ENCODE results near the gene ZFAND4. TPM values are rescaled to one million over a fixed set of nuclear protein-coding genes. Genes with fewer than 3 reads are reported as not detected.
"Not testable (repeated sequence)": the region's sequence is repeated elsewhere in the genome, so short reads cannot be mapped to it uniquely, and the experiment has no call there.

The ZFAND4 gene
- total and polyA plus RNA-seq, 12 donors: 3.2 to 12.5 (median 10.3) TPM

- no peak overlapping the region for H3K4me3 ChIP-seq
- H3K9me3 ChIP-seq: no peaks in the 10 kb centered on the region
- ATAC-seq: no peak
- DNase-seq: no peak
- TF ChIP-seq, protein P1, sequence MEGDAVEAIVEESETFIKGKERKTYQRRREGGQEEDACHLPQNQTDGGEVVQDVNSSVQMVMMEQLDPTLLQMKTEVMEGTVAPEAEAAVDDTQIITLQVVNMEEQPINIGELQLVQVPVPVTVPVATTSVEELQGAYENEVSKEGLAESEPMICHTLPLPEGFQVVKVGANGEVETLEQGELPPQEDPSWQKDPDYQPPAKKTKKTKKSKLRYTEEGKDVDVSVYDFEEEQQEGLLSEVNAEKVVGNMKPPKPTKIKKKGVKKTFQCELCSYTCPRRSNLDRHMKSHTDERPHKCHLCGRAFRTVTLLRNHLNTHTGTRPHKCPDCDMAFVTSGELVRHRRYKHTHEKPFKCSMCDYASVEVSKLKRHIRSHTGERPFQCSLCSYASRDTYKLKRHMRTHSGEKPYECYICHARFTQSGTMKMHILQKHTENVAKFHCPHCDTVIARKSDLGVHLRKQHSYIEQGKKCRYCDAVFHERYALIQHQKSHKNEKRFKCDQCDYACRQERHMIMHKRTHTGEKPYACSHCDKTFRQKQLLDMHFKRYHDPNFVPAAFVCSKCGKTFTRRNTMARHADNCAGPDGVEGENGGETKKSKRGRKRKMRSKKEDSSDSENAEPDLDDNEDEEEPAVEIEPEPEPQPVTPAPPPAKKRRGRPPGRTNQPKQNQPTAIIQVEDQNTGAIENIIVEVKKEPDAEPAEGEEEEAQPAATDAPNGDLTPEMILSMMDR (IDR thresholded peaks at IDR 0.05): no peak
- intact Hi-C loops (cut with DNase I): no loop called here
- 61 to 63% methylated on average over 2 of the region's 2 CpGs for WGBS, 2 donors
- no peaks in the 10 kb centered on the region for H3K27me3 ChIP-seq
- H3K36me3 ChIP-seq: no peaks in the 10 kb centered on the region
- no peak overlapping the region for H3K27ac ChIP-seq
- peaks cover 0 to 42% (median 17%) of the 10 kb centered on the region in 9 donors for H3K4me1 ChIP-seq
Observed at GRCh38 chr10:45578384-45578971, 94.1 kb downstream of the ZFAND4 start.

GRCh38 chr10:45575966-45576597 lies 96.5 kb downstream of the ZFAND4 start:
- intact Hi-C loops (cut with DNase I): no loop called here
- DNase-seq: no peak

GRCh38 chr10:45575032-45575761 lies 97.4 kb downstream of the ZFAND4 start:
- H3K36me3 ChIP-seq; H3K27me3 ChIP-seq; H3K4me3 ChIP-seq; H3K9me3 ChIP-seq; intact Hi-C loops (cut with DNase I); ATAC-seq; DNase-seq; H3K27ac ChIP-seq: not testable (repeated sequence)
- peaks cover 0 to 28% (median 11%) of the 10 kb centered on the region in 9 donors for H3K4me1 ChIP-seq
- WGBS, 2 donors: 75 to 82% methylated on average over 11 of the region's 11 CpGs

More at GRCh38 chr10:45575966-45576597, 96.5 kb downstream of the ZFAND4 start:
- 94 to 96% methylated on average over 3 of the region's 3 CpGs for WGBS, 2 donors
- no peak overlapping the region for H3K4me3 ChIP-seq
- no peak overlapping the region for H3K27ac ChIP-seq
- no peak for ATAC-seq
- no peaks in the 10 kb centered on the region for H3K36me3 ChIP-seq
- no peaks in the 10 kb centered on the region for H3K27me3 ChIP-seq
- H3K9me3 ChIP-seq: no peaks in the 10 kb centered on the region
- peaks cover 0 to 37% (median 15%) of the 10 kb centered on the region in 9 donors for H3K4me1 ChIP-seq
- TF ChIP-seq, protein P1 (IDR thresholded peaks at IDR 0.05): no peak

DNA sequence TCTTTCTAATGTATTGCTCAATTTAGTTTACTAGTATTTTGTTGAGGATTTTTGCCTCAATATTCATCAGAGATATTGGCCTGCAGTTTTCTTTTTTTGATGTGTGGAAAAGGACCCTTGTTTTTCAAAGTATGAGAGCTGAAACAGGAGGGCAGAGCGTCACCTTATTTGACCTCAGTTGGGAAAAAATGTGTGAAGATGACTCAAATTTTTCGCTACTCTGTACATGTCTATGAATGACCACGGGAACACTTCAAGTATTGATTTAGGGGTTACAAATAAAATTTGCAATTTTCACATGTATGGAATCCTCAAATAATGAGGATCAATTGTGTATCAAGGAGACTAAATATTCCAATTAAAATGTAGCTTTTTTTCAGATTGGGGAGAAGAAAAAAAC lies 103.1 kb downstream of the ZFAND4 start:
- intact Hi-C loops (cut with DNase I): no loop called here
- DNase-seq (no peak), ATAC-seq (no peak)
- Histone ChIP-seq H3K4me1 (peaks cover 0 to 2% (median 0%) of the 10 kb centered on the region in 9 donors), H3K27me3 (no peaks in the 10 kb centered on the region), H3K4me3 (no peak overlapping the region), H3K9me3 (peaks cover 0 to 10% (median 0%) of the 10 kb centered on the region in 11 donors), H3K36me3 (no peaks in the 10 kb centered on the region), H3K27ac (no peak overlapping the region)
- TF ChIP-seq, protein P1 (IDR thresholded peaks at IDR 0.05): no peak
- WGBS, 2 donors: 92 to 93% methylated on average over 3 of the region's 3 CpGs

Measured in heart right ventricle (tissue), 16 donors.